OCI-LY3 (cell line): ENCODE data around the gene SULF2.

Experiments
- H2AFZ ChIP-seq: fragments of 200-600, 300-600 bp; shearing (Covaris generic); 2 replicates; pipeline ENCODE4 v1.6.0; 2014; ENCODE audit warnings: antibody characterized with exemption, low read depth, low read length
- H3K27ac ChIP-seq: fragments of 200-600, 300-600 bp; sonication (generic); 2 replicates; pipeline ENCODE4 v1.5.1; 2014; ENCODE audit warnings: mild to moderate bottlenecking, low read length, moderate library complexity, mixed read lengths
- H3K27me3 ChIP-seq: fragments of 200-600, 300-600 bp; sonication (generic); 2 replicates; pipeline ENCODE4 v1.6.1; 2014; ENCODE audit warnings: low read depth, low read length, mixed read lengths
- H3K36me3 ChIP-seq: fragments of 200-600, 300-600 bp; sonication (generic); replicated peaks from 2 replicates; pipeline ENCODE3; 2014; ENCODE audit warnings: low read depth, low read length, mixed read lengths
- H3K4me1 ChIP-seq: fragments of 300-600, 200-600 bp; sonication (generic); 2 replicates; pipeline ENCODE4 v1.6.1; 2014; ENCODE audit warnings: low read length, mixed read lengths
- H3K4me2 ChIP-seq: fragments of 200-600, 300-600 bp; sonication (generic); 2 replicates; pipeline ENCODE4 v1.6.1; 2014; ENCODE audit warnings: low read length, mixed read lengths
- H3K4me3 ChIP-seq: fragments of 300-600, 200-600 bp; sonication (generic); 2 replicates; pipeline ENCODE4 v1.5.1; 2014; ENCODE audit warnings: antibody characterized with exemption, mild to moderate bottlenecking, low read length, moderate library complexity
- H3K79me2 ChIP-seq: fragments of 300-600, 200-600 bp; shearing (Covaris generic); 2 replicates; pipeline ENCODE4 v1.6.1; 2014; ENCODE audit warnings: mild to moderate bottlenecking, low read length, mixed read lengths
- H3K9ac ChIP-seq: fragments of 300-600, 200-600 bp; shearing (Covaris generic); 2 replicates; pipeline ENCODE4 v1.6.0; 2014; ENCODE audit warnings: mild to moderate bottlenecking, low read length, moderate library complexity
- H3K9me3 ChIP-seq: fragments of 200-600, 300-600 bp; shearing (Covaris generic); 2 replicates; pipeline ENCODE4 v1.6.1; 2014; ENCODE audit warnings: low read length, mixed read lengths; ENCODE audit not compliant: insufficient read depth
- H4K20me1 ChIP-seq: fragments of 200-600, 300-600 bp; sonication (generic); 2 replicates; pipeline ENCODE4 v1.6.1; 2016; ENCODE audit warnings: low read length, mixed read lengths; ENCODE audit not compliant: insufficient read depth
- EZH2phosphoT487 ChIP-seq: fragments of 200-600 bp; shearing (Covaris generic); IDR thresholded peaks from 2 replicates; pipeline ENCODE4 v1.6.1; 2018; ENCODE audit warnings: antibody characterized with exemption, mixed run types, low read depth
- TF ChIP-seq, protein P1 (sequence below): fragments of 200-600, 300-600 bp; sonication (generic); IDR thresholded peaks from 2 replicates; pipeline ENCODE4 v1.5.1; 2014; ENCODE audit warnings: antibody characterized with exemption, low read length, low read depth

The SULF2 gene

DNA sequence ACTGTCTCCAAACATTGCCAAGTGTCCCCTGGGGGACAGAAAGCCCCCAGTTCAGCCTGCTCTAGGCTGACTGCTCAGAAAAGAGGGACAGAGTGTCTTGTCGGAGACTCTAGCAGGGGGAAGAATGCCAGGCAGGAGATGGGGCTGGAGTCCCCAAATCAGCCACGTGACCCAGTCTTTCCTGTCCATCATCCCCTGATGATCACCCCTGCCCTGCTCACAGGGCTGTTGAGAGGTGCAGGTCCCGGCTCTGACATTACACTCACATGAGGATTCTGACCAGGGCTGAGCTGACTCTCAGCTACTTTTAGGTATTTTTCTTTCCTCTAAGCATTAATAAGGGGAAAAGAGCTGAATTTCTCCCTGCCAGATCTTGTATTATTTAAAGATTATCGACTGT is 115.8 kb downstream of the SULF2 start:
- Histone ChIP-seq H3K4me2 (no peak overlapping the region), H3K27ac (no peak overlapping the region), H2AFZ (no peak overlapping the region), H3K9me3 (no peaks in the 10 kb centered on the region), H3K4me1 (no peaks in the 10 kb centered on the region), H3K9ac (no peak overlapping the region), H4K20me1 (no peaks in the 10 kb centered on the region), H3K4me3 (no peak overlapping the region), H3K27me3 (no peaks in the 10 kb centered on the region), H3K79me2 (no peaks in the 10 kb centered on the region), H3K36me3 (no peaks in the 10 kb centered on the region)
- TF ChIP-seq, protein P1, sequence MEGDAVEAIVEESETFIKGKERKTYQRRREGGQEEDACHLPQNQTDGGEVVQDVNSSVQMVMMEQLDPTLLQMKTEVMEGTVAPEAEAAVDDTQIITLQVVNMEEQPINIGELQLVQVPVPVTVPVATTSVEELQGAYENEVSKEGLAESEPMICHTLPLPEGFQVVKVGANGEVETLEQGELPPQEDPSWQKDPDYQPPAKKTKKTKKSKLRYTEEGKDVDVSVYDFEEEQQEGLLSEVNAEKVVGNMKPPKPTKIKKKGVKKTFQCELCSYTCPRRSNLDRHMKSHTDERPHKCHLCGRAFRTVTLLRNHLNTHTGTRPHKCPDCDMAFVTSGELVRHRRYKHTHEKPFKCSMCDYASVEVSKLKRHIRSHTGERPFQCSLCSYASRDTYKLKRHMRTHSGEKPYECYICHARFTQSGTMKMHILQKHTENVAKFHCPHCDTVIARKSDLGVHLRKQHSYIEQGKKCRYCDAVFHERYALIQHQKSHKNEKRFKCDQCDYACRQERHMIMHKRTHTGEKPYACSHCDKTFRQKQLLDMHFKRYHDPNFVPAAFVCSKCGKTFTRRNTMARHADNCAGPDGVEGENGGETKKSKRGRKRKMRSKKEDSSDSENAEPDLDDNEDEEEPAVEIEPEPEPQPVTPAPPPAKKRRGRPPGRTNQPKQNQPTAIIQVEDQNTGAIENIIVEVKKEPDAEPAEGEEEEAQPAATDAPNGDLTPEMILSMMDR, result no peak
- no peak for TF ChIP-seq EZH2phosphoT487

DNA sequence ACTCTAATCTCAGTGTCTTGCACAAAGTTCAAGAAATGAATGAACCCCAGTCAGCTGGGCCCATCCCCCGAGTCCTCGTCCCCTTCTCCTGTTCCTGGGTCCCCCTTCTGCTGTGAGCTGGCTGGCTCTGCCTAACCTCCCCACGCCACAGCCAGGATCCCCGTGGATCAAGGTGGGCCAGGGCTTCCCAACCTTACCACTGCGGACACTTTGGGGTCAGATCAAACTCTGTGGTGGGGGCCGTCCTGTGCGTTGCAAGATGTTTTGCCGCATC is 116.2 kb downstream of the SULF2 start:
- Histone ChIP-seq H3K9ac (no peak overlapping the region), H3K4me1 (no peaks in the 10 kb centered on the region), H3K27me3 (no peaks in the 10 kb centered on the region), H3K27ac (no peak overlapping the region), H3K36me3 (no peaks in the 10 kb centered on the region), H3K4me3 (no peak overlapping the region), H3K79me2 (no peaks in the 10 kb centered on the region), H3K9me3 (no peaks in the 10 kb centered on the region), H4K20me1 (no peaks in the 10 kb centered on the region), H3K4me2 (no peak overlapping the region), H2AFZ (no peak overlapping the region)
- TF ChIP-seq, protein P1, result no peak
- TF ChIP-seq EZH2phosphoT487, result no peak

DNA sequence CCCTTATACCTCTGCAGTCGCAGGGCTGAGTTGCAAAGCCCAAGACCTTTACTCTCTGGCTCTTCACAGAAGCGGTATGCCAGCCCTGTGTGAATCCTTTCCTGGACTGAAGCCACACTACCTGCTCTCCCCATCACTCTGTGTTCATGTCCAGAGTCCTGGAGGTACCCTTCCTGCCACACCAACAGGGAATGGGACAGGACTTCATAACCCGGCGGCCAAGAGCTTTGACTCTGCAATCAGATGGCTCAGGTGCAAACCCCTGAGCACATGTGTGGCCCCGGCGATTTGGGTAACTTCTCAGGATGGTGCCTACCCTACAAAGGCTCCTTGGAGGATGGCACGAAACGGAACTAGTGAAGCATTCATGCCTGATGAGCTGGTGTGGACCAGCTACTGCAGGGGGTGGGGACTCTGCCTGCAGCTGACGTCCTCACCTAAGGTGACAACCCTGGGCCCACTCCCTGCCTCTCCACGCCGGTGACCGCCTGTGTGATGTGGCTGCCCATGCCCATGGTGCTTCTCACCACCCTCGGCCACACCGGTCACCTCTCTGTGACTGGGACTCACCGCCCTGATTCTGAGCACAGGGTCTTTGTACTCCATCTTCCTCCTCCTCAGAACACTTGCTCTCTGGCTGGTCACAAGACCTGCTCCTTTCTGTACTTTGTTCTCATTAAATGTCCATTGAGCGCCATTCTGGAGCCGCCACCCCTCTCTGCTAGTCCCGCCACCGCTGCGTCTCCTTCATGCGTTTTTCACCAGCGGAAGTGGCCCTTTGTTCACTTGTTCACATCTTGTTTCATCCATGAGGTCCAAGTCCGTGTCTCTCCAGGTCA is 116.7 kb downstream of the SULF2 start:
- H3K9ac ChIP-seq, result no peak overlapping the region

DNA sequence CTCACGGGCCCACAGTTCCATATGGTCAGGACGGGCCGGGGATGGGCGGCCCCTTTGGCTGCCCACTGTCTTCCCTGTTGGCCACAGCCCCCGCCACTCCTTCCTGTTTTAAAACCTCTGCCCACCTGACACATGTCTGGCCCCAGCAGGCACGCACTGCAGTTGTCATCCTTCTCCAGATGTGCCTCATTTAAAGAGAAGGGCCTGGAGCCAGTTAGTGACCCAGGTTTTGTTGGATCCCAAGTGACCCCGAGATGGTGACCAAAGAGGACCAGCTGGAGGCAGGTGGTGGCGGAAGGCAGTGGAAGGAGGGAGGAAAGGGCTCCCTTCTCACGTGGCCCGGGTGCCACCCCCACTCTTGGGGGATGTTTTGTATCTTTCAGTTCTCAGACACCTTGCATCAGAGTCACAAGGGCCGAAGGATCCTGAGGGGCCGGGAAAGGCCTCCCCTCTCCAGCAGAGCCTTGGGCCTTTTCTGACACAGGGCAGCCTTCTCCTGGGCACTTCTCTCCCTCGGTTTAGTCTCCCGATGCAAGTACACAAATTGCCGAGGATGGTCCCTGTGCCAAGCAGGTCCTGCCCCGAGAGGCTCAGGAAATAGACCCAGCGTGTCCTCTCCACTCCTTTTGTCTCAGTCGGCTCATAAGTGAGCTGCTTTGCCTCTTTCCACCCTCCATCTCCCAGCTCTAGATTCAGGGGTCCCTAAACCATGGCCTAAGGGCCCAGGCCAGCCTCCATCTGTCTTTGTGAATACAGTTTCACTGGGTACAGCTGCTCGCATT is 117.6 kb downstream of the SULF2 start:
- H3K36me3 ChIP-seq, result peaks cover 3% of the 10 kb centered on the region
- no peak overlapping the region for H3K9ac ChIP-seq
- TF ChIP-seq EZH2phosphoT487, result no peak
- TF ChIP-seq, protein P1, result no peak
- H3K27ac ChIP-seq, result no peak overlapping the region
- no peaks in the 10 kb centered on the region for H3K4me1 ChIP-seq
- H3K27me3 ChIP-seq, result no peaks in the 10 kb centered on the region
- no peak overlapping the region for H2AFZ ChIP-seq
- H3K4me2 ChIP-seq, result no peak overlapping the region
- no peaks in the 10 kb centered on the region for H4K20me1 ChIP-seq
- H3K9me3 ChIP-seq, result no peaks in the 10 kb centered on the region
- no peaks in the 10 kb centered on the region for H3K79me2 ChIP-seq
- H3K4me3 ChIP-seq, result no peak overlapping the region

More for the DNA sequence above, 116.7 kb downstream of the SULF2 start:
- Histone ChIP-seq H3K27ac (no peak overlapping the region), H3K79me2 (no peaks in the 10 kb centered on the region), H3K27me3 (no peaks in the 10 kb centered on the region), H3K4me3 (no peak overlapping the region), H3K36me3 (no peaks in the 10 kb centered on the region), H2AFZ (no peak overlapping the region), H3K4me1 (no peaks in the 10 kb centered on the region), H4K20me1 (no peaks in the 10 kb centered on the region), H3K9me3 (no peaks in the 10 kb centered on the region), H3K4me2 (no peak overlapping the region)
- TF ChIP-seq, protein P1, result no peak
- no peak for TF ChIP-seq EZH2phosphoT487
